ENCODE measurements around the gene FBXO47. TPM values are rescaled to one million over a fixed set of nuclear protein-coding genes. Genes with fewer than 3 reads are reported as not detected.

The FBXO47 gene
- total and polyA plus RNA-seq, 9 of the 15 experiments (the other 6 are each of a cell fraction or from before 2014, with no cell fraction given) = not detected

DNA sequence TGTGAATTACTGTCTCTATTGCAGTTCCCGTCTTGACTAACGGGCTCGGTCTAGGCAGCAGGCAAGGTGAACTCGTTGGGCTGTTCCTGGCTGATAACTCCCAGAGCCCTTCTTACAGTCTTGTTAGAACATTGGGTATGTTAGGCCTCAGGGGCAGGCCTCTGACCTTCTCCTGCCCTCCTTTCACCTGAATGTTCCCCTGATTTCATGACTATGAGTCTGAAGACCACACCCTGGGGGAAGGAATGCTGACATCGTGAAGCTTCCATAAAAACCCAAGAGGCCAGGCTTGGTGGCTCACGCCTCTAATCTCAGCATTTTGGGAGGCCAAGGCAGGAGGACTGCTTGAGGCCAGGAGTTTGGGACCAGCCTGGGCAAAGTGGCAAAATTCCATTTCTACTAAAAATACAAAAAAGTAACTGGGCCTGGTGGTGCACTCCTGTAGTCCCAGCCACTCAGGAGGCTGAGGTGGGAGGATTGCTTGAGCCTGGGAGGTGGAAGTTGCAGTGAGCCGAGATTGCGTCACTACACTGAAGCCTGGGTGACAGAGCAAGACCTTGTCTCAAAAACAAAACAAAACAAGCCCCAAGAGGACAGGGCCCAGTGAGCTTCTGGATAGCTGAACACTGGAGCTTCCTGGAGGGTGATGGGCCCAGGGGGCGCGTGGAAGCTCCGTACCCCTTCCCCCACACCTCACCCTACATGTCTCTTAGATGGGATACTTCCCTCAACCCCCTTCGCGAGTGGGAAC lies 47.8 kb upstream of the FBXO47 start (continued):
- TF ChIP-seq, protein P1, sequence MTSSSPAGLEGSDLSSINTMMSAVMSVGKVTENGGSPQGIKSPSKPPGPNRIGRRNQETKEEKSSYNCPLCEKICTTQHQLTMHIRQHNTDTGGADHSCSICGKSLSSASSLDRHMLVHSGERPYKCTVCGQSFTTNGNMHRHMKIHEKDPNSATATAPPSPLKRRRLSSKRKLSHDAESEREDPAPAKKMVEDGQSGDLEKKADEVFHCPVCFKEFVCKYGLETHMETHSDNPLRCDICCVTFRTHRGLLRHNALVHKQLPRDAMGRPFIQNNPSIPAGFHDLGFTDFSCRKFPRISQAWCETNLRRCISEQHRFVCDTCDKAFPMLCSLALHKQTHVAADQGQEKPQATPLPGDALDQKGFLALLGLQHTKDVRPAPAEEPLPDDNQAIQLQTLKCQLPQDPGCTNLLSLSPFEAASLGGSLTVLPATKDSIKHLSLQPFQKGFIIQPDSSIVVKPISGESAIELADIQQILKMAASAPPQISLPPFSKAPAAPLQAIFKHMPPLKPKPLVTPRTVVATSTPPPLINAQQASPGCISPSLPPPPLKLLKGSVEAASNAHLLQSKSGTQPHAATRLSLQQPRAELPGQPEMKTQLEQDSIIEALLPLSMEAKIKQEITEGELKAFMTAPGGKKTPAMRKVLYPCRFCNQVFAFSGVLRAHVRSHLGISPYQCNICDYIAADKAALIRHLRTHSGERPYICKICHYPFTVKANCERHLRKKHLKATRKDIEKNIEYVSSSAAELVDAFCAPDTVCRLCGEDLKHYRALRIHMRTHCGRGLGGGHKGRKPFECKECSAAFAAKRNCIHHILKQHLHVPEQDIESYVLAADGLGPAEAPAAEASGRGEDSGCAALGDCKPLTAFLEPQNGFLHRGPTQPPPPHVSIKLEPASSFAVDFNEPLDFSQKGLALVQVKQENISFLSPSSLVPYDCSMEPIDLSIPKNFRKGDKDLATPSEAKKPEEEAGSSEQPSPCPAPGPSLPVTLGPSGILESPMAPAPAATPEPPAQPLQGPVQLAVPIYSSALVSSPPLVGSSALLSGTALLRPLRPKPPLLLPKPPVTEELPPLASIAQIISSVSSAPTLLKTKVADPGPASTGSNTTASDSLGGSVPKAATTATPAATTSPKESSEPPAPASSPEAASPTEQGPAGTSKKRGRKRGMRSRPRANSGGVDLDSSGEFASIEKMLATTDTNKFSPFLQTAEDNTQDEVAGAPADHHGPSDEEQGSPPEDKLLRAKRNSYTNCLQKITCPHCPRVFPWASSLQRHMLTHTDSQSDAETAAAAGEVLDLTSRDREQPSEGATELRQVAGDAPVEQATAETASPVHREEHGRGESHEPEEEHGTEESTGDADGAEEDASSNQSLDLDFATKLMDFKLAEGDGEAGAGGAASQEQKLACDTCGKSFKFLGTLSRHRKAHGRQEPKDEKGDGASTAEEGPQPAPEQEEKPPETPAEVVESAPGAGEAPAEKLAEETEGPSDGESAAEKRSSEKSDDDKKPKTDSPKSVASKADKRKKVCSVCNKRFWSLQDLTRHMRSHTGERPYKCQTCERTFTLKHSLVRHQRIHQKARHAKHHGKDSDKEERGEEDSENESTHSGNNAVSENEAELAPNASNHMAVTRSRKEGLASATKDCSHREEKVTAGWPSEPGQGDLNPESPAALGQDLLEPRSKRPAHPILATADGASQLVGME (CRISPR knock-in tag; IDR thresholded peaks at IDR 0.05) = no peak
- TF ChIP-seq ZKSCAN8 (CRISPR knock-in tag; IDR thresholded peaks at IDR 0.05) = peak; percentile 5; the same call in 1 of the 2 replicates
- TF ChIP-seq E2F3 (CRISPR knock-in tag; IDR thresholded peaks at IDR 0.05) = no peak
- TF ChIP-seq, protein P2, sequence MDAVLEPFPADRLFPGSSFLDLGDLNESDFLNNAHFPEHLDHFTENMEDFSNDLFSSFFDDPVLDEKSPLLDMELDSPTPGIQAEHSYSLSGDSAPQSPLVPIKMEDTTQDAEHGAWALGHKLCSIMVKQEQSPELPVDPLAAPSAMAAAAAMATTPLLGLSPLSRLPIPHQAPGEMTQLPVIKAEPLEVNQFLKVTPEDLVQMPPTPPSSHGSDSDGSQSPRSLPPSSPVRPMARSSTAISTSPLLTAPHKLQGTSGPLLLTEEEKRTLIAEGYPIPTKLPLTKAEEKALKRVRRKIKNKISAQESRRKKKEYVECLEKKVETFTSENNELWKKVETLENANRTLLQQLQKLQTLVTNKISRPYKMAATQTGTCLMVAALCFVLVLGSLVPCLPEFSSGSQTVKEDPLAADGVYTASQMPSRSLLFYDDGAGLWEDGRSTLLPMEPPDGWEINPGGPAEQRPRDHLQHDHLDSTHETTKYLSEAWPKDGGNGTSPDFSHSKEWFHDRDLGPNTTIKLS (IDR thresholded peaks at IDR 0.05; ENCODE audit: borderline replicate concordance, low read depth) = no peak
- no peak for TF ChIP-seq FOS (IDR thresholded peaks at IDR 0.05; ENCODE audit: extremely low read depth, insufficient read length)
- TF ChIP-seq EP400 (IDR thresholded peaks at IDR 0.05) = 0 out of 2 replicates have a peak, but pooled peaks have one; percentile 32
- no peak for TF ChIP-seq XRCC4 (IDR thresholded peaks at IDR 0.05; ENCODE audit: extremely low read depth, insufficient read depth, insufficient read length)
- TF ChIP-seq ZNF174 (CRISPR knock-in tag; IDR thresholded peaks at IDR 0.05) = no peak
- peak; percentile 90 for TF ChIP-seq CEBPG (CRISPR knock-in tag; IDR thresholded peaks at IDR 0.05)
- TF ChIP-seq CEBPG (tag; conservative IDR thresholded peaks at IDR 0.05 in 1 of 2, IDR thresholded peaks at IDR 0.05 in 1 of 2) = peak; percentile 96 to 97
- TF ChIP-seq TCF3 (CRISPR knock-in tag; IDR thresholded peaks at IDR 0.05) = 0 out of 2 replicates have a peak, but pooled peaks have one; percentile 28
- TF ChIP-seq, protein P3, sequence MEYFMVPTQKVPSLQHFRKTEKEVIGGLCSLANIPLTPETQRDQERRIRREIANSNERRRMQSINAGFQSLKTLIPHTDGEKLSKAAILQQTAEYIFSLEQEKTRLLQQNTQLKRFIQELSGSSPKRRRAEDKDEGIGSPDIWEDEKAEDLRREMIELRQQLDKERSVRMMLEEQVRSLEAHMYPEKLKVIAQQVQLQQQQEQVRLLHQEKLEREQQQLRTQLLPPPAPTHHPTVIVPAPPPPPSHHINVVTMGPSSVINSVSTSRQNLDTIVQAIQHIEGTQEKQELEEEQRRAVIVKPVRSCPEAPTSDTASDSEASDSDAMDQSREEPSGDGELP (CRISPR knock-in tag; IDR thresholded peaks at IDR 0.05; ENCODE audit: borderline replicate concordance) = peak; percentile 24; the same call in 1 of the 2 replicates
- TF ChIP-seq ATF1 (CRISPR knock-in tag; IDR thresholded peaks at IDR 0.05) = no peak
- peak; percentile 60 for TF ChIP-seq ATF1 (tag; IDR thresholded peaks at IDR 0.05)
- TF ChIP-seq, protein P4, sequence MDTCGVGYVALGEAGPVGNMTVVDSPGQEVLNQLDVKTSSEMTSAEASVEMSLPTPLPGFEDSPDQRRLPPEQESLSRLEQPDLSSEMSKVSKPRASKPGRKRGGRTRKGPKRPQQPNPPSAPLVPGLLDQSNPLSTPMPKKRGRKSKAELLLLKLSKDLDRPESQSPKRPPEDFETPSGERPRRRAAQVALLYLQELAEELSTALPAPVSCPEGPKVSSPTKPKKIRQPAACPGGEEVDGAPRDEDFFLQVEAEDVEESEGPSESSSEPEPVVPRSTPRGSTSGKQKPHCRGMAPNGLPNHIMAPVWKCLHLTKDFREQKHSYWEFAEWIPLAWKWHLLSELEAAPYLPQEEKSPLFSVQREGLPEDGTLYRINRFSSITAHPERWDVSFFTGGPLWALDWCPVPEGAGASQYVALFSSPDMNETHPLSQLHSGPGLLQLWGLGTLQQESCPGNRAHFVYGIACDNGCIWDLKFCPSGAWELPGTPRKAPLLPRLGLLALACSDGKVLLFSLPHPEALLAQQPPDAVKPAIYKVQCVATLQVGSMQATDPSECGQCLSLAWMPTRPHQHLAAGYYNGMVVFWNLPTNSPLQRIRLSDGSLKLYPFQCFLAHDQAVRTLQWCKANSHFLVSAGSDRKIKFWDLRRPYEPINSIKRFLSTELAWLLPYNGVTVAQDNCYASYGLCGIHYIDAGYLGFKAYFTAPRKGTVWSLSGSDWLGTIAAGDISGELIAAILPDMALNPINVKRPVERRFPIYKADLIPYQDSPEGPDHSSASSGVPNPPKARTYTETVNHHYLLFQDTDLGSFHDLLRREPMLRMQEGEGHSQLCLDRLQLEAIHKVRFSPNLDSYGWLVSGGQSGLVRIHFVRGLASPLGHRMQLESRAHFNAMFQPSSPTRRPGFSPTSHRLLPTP (IDR thresholded peaks at IDR 0.05; ENCODE audit: borderline replicate concordance, extremely low read depth, insufficient read length) = no peak
- TF ChIP-seq SRSF7 (optimal IDR thresholded peaks at IDR 0.05; ENCODE audit: low read depth, low read length) = no peak

All from K562 (cell line).